Lower leg skin (tissue), 3 donors: ENCODE measurements around the gene HHIP.

Experiments
- POLR2A ChIP-seq, 2 donors: fragments of 450-650 bp; IDR thresholded peaks; one replicate each; pipeline ENCODE4 v1.6.1; 2016 to 2017; ENCODE audit warnings: antibody characterized with exemption in 2 of 2, mild to moderate bottlenecking in 1 of 2, moderate library complexity in 1 of 2
- TF ChIP-seq, protein P1 (sequence below), 3 donors: fragments of 450-650 bp; IDR thresholded peaks; one replicate each; pipeline ENCODE4 v1.5.1; 2016; ENCODE audit warnings: antibody characterized with exemption in 3 of 3, mild to moderate bottlenecking in 3 of 3, moderate library complexity in 2 of 3

DNA sequence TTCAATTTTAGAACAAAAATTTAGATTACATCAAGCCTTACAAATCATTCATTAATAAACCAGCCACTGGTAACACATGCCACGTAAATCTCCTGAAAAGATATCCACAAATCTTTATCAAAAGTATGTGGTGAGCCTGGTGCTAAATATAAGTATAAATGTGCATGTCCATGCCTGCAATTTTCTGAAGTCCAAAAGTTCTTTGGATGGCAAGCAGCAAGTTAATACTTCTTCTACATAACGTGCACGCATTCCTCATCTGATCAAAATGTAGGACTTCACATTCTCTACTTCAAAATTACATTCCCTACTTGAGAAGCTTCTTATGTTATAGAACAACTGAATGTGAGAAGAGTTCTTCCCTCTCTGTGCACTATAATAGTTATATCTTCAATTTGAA, 49.8 kb downstream of the HHIP start:
- TF ChIP-seq, protein P1, sequence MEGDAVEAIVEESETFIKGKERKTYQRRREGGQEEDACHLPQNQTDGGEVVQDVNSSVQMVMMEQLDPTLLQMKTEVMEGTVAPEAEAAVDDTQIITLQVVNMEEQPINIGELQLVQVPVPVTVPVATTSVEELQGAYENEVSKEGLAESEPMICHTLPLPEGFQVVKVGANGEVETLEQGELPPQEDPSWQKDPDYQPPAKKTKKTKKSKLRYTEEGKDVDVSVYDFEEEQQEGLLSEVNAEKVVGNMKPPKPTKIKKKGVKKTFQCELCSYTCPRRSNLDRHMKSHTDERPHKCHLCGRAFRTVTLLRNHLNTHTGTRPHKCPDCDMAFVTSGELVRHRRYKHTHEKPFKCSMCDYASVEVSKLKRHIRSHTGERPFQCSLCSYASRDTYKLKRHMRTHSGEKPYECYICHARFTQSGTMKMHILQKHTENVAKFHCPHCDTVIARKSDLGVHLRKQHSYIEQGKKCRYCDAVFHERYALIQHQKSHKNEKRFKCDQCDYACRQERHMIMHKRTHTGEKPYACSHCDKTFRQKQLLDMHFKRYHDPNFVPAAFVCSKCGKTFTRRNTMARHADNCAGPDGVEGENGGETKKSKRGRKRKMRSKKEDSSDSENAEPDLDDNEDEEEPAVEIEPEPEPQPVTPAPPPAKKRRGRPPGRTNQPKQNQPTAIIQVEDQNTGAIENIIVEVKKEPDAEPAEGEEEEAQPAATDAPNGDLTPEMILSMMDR (IDR thresholded peaks at IDR 0.05), result no peak
- TF ChIP-seq POLR2A (IDR thresholded peaks at IDR 0.05), result no peak
